ENCODE results near the gene EFTUD2.

Gene EFTUD2

GRCh38 chr17:44917456-44917855 is 18.2 kb upstream of the EFTUD2 start:
- Histone ChIP-seq H3K27me3 (ENCODE audit: control insufficient read depth, insufficient read depth, low read length, poor library complexity, severe bottlenecking) (peaks cover 19% of the 10 kb centered on the region), H3K4me3 (ENCODE audit: insufficient read depth, low read depth, low read length) (no peak overlapping the region), H3K36me3 (ENCODE audit: control insufficient read depth, insufficient read depth, low read length) (no peaks in the 10 kb centered on the region), H3K4me1 (ENCODE audit: control insufficient read depth, insufficient read depth, low read length) (peaks cover 20% of the 10 kb centered on the region), H3K27ac (ENCODE audit: insufficient read depth, low read depth, low read length, poor library complexity, severe bottlenecking) (no peak overlapping the region), H3K9me3 (ENCODE audit: control insufficient read depth, low read length) (no peaks in the 10 kb centered on the region)
- 91 to 92% methylated on average over 6 of the region's 6 CpGs for WGBS, 2 experiments

DNA sequence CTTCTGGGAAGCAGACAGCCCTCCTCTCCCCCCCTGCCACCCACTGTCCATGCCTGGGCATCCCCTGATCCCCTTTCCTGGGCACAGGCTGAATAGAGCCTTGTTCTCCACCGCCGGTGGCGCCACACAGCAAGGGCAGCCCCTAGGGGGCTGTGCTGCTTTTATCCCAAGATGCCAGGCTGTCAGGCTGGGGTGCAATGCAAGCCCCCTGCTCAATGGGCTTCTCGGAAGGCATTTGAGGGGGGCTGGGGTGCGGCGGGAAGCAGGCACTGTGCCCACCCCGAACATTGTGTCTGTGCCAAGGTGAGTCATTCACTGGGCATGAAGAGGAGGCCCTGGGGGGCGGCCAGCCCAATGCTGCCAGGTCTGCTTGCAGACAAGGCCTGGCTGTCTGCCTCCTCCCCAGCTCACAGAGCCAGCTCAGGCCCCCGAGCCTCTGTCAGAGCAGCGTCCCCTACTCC is 17.6 kb upstream of the EFTUD2 start:
- no peaks in the 10 kb centered on the region for H3K9me3 ChIP-seq (ENCODE audit: control insufficient read depth, low read length)
- no peaks in the 10 kb centered on the region for H3K36me3 ChIP-seq (ENCODE audit: control insufficient read depth, insufficient read depth, low read length)
- 86 to 94% methylated on average over 10 of the region's 10 CpGs for WGBS, 2 experiments
- H3K27ac ChIP-seq (ENCODE audit: insufficient read depth, low read depth, low read length, poor library complexity, severe bottlenecking), result no peak overlapping the region
- no peak overlapping the region for H3K4me3 ChIP-seq (ENCODE audit: insufficient read depth, low read depth, low read length)
- H3K27me3 ChIP-seq (ENCODE audit: control insufficient read depth, insufficient read depth, low read length, poor library complexity, severe bottlenecking), result peaks cover 25% of the 10 kb centered on the region
- peaks cover 14% of the 10 kb centered on the region for H3K4me1 ChIP-seq (ENCODE audit: control insufficient read depth, insufficient read depth, low read length)

- Histone ChIP-seq H3K4me1 (ENCODE audit: control insufficient read depth, insufficient read depth, low read length) (peaks cover 11% of the 10 kb centered on the region), H3K9me3 (ENCODE audit: control insufficient read depth, low read length) (no peaks in the 10 kb centered on the region), H3K4me3 (ENCODE audit: insufficient read depth, low read depth, low read length) (no peak overlapping the region), H3K27me3 (ENCODE audit: control insufficient read depth, insufficient read depth, low read length, poor library complexity, severe bottlenecking) (peaks cover 32% of the 10 kb centered on the region), H3K36me3 (ENCODE audit: control insufficient read depth, insufficient read depth, low read length) (no peaks in the 10 kb centered on the region), H3K27ac (ENCODE audit: insufficient read depth, low read depth, low read length, poor library complexity, severe bottlenecking) (no peak overlapping the region)
- 89 to 90% methylated on average over 11 of the region's 11 CpGs for WGBS, 2 experiments
Measured at GRCh38 chr17:44915862-44916780, 16.9 kb upstream of the EFTUD2 start.

- Histone ChIP-seq H3K4me3 (ENCODE audit: insufficient read depth, low read depth, low read length) (no peak within 1 kb of the TSS), H3K9me3 (ENCODE audit: control insufficient read depth, low read length) (no peaks in the 10 kb centered on the region), H3K36me3 (ENCODE audit: control insufficient read depth, insufficient read depth, low read length) (no peaks in the 10 kb centered on the region), H3K27me3 (ENCODE audit: control insufficient read depth, insufficient read depth, low read length, poor library complexity, severe bottlenecking) (peaks cover 36% of the 10 kb centered on the region), H3K27ac (ENCODE audit: insufficient read depth, low read depth, low read length, poor library complexity, severe bottlenecking) (no peak within 1 kb of the TSS), H3K4me1 (ENCODE audit: control insufficient read depth, insufficient read depth, low read length) (peaks cover 10% of the 10 kb centered on the region)
- 91 to 94% methylated on average over 17 of the region's 17 CpGs for WGBS, 2 experiments
Measured at GRCh38 chr17:44915321-44915726, 16.1 kb upstream of the EFTUD2 start, which contains the start of gene GFAP. GFAP (minus strand) TSS chr17:44915500; CDS start chr17:44915486, 14 bp downstream.

DNA sequence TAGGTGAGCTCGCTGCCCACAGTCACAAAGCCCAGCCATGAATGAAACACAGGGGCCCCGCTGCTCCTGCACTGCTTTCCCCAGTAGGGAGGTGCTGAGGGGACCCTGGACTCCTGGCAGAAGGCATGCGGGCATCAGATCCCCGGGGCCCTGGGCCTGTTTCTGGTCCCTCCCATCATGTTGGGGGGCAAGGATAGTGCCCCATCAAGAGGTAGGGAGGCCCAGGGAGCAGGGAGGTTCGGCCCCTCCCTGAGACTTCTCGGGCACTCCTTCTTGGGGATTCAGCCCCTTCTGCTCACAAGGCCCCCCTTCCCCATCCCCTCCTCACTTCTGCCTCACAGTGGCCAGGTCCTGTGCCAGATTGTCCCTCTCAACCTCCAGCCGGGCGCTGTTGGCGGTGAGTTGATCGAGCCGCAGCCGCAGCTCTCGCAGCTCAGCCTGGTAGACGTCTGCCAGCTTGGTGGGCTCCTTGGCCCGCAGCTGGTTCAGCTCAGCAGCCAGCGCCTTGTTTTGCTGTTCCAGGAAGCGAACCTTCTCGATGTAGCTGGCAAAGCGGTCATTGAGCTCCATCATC is 15.5 kb upstream of the EFTUD2 start:
- no peaks in the 10 kb centered on the region for H3K36me3 ChIP-seq (ENCODE audit: control insufficient read depth, insufficient read depth, low read length)
- H3K27me3 ChIP-seq (ENCODE audit: control insufficient read depth, insufficient read depth, low read length, poor library complexity, severe bottlenecking), result peaks cover 36% of the 10 kb centered on the region
- no peak overlapping the region for H3K4me3 ChIP-seq (ENCODE audit: insufficient read depth, low read depth, low read length)
- 87 to 91% methylated on average over 19 of the region's 19 CpGs for WGBS, 2 experiments
- H3K27ac ChIP-seq (ENCODE audit: insufficient read depth, low read depth, low read length, poor library complexity, severe bottlenecking), result no peak overlapping the region
- H3K4me1 ChIP-seq (ENCODE audit: control insufficient read depth, insufficient read depth, low read length), result peaks cover 10% of the 10 kb centered on the region
- no peaks in the 10 kb centered on the region for H3K9me3 ChIP-seq (ENCODE audit: control insufficient read depth, low read length)

- H3K27ac ChIP-seq (ENCODE audit: insufficient read depth, low read depth, low read length, poor library complexity, severe bottlenecking), result no peak overlapping the region
- H3K4me1 ChIP-seq (ENCODE audit: control insufficient read depth, insufficient read depth, low read length), result peaks cover 10% of the 10 kb centered on the region
- H3K4me3 ChIP-seq (ENCODE audit: insufficient read depth, low read depth, low read length), result no peak overlapping the region
- H3K36me3 ChIP-seq (ENCODE audit: control insufficient read depth, insufficient read depth, low read length), result no peaks in the 10 kb centered on the region
- no peaks in the 10 kb centered on the region for H3K9me3 ChIP-seq (ENCODE audit: control insufficient read depth, low read length)
- H3K27me3 ChIP-seq (ENCODE audit: control insufficient read depth, insufficient read depth, low read length, poor library complexity, severe bottlenecking), result peaks cover 36% of the 10 kb centered on the region
- 90 to 91% methylated on average over 4 of the region's 4 CpGs for WGBS, 2 experiments
Measured at GRCh38 chr17:44914148-44914547, 14.9 kb upstream of the EFTUD2 start.

- no peaks in the 10 kb centered on the region for H3K36me3 ChIP-seq (ENCODE audit: control insufficient read depth, insufficient read depth, low read length)
- H3K9me3 ChIP-seq (ENCODE audit: control insufficient read depth, low read length), result no peaks in the 10 kb centered on the region
- WGBS, 2 experiments, result 72 to 75% methylated on average over 5 to 6 of the region's 6 CpGs
- H3K4me1 ChIP-seq (ENCODE audit: control insufficient read depth, insufficient read depth, low read length), result peaks cover 10% of the 10 kb centered on the region
- peaks cover 36% of the 10 kb centered on the region for H3K27me3 ChIP-seq (ENCODE audit: control insufficient read depth, insufficient read depth, low read length, poor library complexity, severe bottlenecking)
- no peak overlapping the region for H3K4me3 ChIP-seq (ENCODE audit: insufficient read depth, low read depth, low read length)
- no peak overlapping the region for H3K27ac ChIP-seq (ENCODE audit: insufficient read depth, low read depth, low read length, poor library complexity, severe bottlenecking)
Measured at GRCh38 chr17:44913676-44914075, 14.4 kb upstream of the EFTUD2 start.

DNA sequence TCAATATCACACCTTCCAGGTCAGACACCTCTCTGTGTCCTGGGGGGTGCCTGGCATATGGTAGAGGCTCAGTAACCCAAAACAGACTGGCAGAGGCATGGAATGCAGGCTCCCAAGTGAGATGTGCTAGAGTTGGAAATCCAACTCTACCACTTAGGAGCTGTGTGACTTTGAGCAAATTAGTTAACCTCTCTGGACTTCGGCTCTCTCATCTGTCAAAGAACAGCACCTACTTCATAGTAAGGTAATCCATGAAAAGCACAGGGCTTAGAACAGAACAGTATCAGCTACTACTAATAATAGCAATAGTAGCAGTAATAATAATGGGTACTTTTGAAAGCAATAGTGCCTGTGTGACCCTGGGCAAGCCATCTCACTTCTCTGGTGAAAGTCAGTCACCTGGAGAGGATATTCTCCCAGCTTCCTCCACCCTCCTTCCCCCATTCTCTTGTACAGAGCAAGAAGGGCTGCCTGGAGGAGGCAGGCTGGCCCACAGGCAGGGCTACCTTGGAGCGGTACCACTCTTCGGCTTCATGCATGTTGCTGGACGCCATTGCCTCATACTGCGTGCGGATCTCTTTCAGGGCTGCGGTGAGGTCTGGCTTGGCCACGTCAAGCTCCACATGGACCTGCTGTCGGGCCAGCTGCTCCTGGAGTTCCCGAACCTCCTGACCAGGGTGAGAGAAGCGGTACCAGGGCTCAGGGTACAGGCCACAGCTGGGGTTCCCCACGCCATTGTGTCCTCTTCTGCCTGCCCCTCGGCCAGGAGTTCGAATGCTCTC is 13.7 kb upstream of the EFTUD2 start:
- Histone ChIP-seq H3K27me3 (ENCODE audit: control insufficient read depth, insufficient read depth, low read length, poor library complexity, severe bottlenecking) (peaks cover 36% of the 10 kb centered on the region), H3K4me1 (ENCODE audit: control insufficient read depth, insufficient read depth, low read length) (peaks cover 10% of the 10 kb centered on the region), H3K9me3 (ENCODE audit: control insufficient read depth, low read length) (no peaks in the 10 kb centered on the region), H3K27ac (ENCODE audit: insufficient read depth, low read depth, low read length, poor library complexity, severe bottlenecking) (no peak overlapping the region), H3K4me3 (ENCODE audit: insufficient read depth, low read depth, low read length) (no peak overlapping the region), H3K36me3 (ENCODE audit: control insufficient read depth, insufficient read depth, low read length) (no peaks in the 10 kb centered on the region)
- 88 to 91% methylated on average over 14 of the region's 14 CpGs for WGBS, 2 experiments

- peak overlapping the region; percentile 34 for H3K4me3 ChIP-seq (ENCODE audit: insufficient read depth, low read depth, low read length)
- H3K27me3 ChIP-seq (ENCODE audit: control insufficient read depth, insufficient read depth, low read length, poor library complexity, severe bottlenecking), result peaks cover 36% of the 10 kb centered on the region
- peaks cover 7% of the 10 kb centered on the region for H3K4me1 ChIP-seq (ENCODE audit: control insufficient read depth, insufficient read depth, low read length)
- H3K27ac ChIP-seq (ENCODE audit: insufficient read depth, low read depth, low read length, poor library complexity, severe bottlenecking), result no peak overlapping the region
- WGBS, 2 experiments, result 14 to 15% methylated on average over 56 of the region's 56 CpGs
- H3K9me3 ChIP-seq (ENCODE audit: control insufficient read depth, low read length), result no peaks in the 10 kb centered on the region
- no peaks in the 10 kb centered on the region for H3K36me3 ChIP-seq (ENCODE audit: control insufficient read depth, insufficient read depth, low read length)
Measured at GRCh38 chr17:44911133-44912001, 12.1 kb upstream of the EFTUD2 start.
